SW 1271 (cell line): ENCODE measurements around the gene ZNF841.
"Not testable (repeated sequence)": the region's sequence is repeated elsewhere in the genome, so short reads cannot be mapped to it uniquely, and the experiment has no call there.

Experiments used
- DNase-seq, 2 experiments: peaks; one replicate each; lab custom pipeline; 2025; lab: John Stamatoyannopoulos, UW

Gene ZNF841

DNA sequence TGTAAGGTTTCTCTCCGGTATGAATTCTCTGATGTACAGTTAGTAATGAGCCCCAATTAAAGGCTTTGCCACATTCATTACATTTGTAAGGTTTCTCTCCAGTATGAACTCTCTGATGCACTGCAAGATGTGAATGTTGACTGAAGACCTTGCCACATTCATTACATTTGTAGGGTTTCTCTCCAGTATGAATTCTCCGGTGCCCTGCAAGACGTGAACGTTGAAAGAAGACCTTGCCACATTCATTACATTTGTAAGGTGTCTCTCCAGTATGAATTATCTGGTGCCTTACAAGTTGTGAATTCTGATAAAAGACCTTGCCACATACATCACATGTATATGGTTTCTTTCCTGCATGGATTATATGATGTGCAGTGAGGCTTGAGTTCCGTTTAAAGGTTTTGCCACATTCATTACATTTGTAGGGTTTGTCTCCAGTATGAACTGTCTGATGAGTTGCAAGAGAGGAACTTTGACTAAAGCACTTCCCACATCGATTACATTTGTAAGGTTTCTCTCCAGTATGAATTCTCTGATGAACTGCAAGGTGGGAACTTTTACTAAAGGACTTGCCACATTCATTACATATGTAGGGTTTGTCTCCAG is 29.2 kb downstream of the ZNF841 start:
- DNase-seq = no peak

DNA sequence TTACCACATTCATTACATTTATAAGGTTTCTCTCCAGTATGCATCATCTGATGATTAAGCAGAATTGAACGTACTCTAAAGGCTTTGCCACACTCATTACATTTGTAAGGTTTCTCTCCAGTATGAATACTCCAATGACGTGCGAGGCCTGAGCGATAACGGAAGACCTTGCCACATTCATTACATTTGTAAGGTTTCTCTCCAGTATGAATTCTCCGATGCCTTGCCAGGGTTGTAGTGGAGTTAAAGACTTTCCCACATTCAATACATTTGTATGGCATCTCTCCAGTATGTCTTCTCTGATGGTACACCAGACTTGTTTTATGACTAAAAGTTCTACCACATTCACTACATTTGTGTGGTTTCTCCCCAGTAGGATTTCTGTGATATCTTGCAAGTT is 30.2 kb downstream of the ZNF841 start:
- no peak for DNase-seq

DNA sequence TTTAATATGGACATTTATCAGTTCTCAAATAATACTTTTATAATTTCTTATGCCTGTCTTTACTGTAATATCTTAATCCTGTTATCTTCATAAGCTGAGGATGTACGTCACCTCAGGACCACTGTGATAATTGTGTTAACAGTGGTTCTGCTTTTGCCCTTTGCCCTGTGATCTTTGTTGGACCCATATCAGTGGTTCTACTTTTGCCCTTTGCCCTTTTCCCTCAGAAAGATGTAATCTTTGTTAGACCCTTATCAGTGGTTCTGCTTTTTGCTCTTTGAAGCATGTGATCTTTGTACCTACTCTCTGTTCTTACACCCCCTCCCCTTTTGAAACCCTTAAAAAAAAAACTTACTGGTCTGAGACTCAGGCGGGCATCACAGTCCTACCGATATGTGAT is 39.1 kb downstream of the ZNF841 start:
- DNase-seq = not testable (repeated sequence)

DNA sequence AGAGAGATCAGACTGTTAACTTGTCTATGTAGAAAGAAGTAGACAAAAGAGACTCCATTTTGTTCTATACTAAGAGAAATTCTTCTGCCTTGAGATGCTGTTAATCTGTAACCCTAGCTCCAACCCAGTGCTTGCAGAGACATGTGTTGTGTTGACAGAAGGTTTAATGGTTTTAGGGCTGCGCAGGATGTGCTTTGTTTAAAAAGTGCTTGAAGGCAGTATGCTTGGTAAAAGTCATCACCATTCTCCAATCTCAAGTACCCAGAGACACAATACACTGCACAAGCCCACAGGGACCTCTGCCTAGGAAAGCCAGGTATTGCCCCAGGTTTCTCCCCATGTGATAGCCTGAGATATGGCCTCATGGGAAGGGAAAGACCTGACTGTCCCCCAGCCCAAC is 43.8 kb downstream of the ZNF841 start:
- DNase-seq = not testable (repeated sequence)

DNA sequence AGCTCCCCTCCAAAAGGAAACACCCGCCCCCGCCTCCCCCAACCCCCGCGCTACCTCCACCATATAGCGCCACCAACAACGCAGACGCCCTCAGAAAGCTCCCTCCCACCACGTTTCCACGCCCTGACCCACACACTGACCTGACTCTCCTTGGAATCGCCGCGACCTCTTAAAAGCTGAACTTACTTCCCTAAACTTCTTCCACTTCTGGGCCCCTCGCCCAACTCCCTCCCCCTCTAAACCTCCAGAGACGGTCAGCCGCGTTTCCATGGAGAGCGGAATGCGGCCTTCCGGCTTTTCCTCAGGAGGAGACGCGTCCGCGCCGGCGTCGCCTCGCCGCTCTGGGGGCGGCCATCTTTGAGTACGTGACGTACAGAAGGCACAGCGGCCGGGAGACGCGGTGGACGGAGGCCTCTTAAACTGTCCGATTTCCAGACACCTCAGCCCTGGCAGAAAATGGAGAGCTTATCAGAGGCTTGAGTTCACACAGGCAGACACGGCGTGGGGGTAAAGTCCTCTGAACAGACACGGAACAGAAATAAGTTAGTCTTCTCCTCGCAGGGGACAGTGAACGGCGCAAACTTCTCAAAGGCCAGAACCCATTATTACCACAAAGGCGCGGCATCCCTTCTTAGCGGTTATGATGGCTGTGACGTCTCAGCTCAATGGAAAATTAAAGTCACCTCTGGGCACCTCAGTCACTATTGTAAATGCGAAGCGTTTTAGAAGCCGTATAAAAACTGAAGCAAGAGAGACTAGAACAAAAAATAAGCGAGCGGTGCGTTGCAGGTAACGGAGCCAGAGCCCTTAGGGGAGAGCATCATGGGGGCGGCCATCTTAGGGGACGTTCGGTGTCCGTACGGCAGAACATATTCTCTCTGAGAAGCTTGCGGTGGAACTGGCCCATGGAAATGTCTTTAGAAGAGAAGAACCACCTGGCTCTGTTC is 46.7 kb downstream of the ZNF841 start, which contains the start of gene ZNF432:
Gene ZNF432, minus strand, starts transcription at position 284 of the 947 bp plus-strand sequence. CDS start 1,970 bp downstream, outside the sequence.
- peak in 1 of 2 experiments; percentile 56 for DNase-seq

DNA sequence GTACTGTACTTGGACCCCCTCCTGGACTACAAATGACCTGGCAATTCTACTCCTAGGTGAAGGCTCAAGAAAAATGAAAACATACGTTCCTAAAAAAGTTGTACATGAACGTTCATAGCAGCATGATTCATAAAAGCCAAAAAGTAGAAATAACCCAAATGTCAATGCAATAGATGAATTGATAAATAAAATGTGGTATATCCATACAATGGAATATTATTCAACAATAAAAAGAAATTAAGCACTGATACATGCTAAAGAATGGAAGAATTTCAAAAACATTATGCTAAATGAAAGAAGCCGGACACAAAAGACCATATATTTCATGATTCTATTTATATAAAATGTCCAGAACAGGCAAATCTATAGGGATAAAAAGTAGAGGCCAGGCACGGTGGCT is 56.4 kb downstream of the ZNF841 start:
- DNase-seq = no peak

DNA sequence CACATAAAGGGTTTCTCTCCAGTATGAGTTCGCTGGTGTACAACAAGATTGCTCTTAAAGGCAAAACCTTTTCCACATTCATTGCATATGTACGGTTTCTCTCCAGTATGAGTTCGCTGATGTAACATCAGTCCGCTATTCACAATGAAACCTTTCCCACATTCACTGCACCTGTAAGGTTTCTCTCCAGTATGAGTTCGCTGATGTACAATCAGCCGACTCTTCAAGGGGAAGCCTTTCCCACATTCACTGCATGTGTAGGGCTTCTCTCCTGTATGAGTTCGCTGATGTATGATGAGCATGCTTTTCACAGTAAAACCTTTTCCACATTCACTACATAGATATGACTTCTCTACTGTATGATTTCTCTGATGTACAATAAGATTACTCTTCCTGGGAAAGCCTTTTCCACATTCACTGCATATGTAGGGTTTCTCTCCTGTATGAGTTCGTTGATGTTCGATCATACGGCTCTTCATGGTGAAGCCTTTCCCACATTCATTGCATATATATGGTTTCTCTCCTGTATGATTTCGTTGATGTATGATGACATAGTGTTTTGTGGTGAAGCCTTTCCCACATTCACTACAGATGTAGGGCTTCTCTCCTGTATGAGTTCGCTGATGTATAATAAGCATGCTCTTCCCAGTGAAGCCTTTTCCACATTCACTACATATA is 61.4 kb downstream of the ZNF841 start:
- no peak for DNase-seq

DNA sequence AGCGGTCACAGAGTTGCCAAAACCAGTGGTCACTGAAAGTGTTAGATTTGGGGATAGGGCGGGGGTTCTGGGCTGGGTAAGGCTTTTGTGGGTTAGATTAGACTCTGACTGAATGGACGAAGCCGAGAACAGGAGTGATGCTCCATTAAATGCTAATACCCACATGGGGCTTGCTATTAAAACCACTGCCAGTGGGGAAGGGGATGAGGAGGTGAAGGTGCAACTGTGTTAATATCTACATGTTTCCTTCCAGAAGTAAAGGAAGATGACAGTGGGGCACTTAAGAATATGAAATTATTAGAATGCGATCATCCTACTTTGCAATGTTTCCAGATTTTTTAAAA is 66.8 kb downstream of the ZNF841 start:
- DNase-seq = no peak

DNA sequence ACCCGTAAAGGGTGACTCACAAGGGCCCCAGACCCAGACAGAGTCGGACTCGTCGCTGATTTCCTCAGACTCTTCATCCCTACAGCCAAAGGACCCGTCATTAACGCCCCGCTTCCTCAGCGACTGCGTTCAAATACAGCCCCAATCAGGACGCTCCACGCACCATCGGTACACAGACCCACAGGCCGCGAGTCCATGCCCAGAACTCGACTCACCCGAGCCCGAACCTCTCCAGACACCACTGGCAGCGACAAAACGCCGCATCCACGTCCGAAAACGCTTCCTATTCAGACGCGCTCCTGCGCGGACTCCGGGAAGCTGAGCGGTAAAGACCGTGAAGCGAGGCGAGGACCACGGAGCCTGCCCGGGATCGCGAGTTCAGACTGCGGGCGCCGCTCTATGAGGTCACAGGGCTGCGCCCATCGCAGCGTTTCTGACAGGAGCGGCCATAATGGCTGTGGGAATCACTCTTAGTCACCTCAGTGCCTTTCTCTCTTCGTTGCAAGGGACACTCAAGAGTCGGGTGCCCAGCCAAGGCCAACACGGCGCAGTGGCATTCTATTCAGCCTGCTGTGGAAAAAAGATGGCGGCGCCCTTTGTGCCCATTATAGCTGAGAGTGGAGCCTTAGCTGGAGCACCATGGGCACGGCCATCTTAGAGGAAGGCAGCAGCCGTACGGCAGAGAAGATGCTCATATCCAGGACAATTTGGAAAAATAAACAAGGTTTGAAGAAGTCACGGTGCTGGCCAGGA is 67.4 kb downstream of the ZNF841 start, which contains the start of gene ZNF614:
Gene ZNF614, minus strand, starts transcription at position 353 of the 753 bp plus-strand sequence. CDS start 2,634 bp downstream, outside the sequence.
- peak in 1 of 2 experiments; percentile 35 for DNase-seq

DNA sequence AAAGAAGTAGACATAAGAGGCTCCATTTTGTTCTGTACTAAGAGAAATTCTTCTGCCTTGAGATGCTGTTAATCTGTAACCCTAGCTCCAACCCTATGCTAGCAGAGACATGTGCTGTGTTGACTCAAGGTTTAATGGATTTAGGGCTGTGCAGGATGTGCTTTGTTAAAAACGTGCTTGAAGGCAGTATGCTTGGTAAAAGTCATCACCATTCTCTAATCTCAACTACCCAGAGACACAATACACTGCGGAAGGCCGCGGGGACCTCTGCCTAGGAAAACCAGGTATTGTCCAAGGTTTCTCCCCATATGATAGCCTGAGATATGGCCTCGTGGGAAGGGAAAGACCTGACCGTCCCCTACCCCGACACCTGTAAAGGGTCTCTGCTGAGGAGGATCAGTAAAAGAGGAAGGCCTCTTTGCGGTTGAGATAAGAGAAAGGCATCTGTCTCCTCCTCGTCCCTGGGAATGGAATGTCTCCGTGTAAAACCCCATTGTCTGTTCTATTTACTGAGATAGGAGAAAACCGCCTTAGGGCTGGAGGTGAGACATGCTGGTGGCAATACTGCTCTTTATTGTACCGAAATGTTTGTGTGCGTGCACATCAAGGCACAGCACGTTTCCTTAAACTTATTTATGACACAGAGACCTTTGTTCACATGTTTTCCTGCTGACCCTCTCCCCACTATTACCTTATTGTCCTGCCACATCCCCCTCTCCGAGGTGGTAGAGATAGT is 69.1 kb downstream of the ZNF841 start:
- not testable (repeated sequence) for DNase-seq

DNA sequence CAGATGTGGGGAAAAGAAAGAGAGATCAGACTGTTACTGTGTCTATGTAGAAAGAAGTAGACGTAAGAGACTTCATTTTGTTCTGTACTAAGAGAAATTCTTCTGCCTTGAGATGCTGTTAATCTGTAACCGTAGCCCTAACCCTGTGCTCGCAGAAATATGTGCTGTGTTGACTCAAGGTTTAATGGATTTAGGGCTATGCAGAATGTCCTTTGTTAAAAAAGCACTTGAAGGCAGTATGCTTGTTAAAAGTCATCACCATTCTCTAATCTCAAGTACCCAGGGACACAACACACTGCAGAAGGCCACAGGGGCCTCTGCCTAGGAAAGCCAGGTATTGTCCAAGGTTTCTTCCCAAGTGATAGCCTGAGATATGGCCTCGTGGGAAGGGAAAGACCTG is 71.1 kb downstream of the ZNF841 start:
- not testable (repeated sequence) for DNase-seq

DNA sequence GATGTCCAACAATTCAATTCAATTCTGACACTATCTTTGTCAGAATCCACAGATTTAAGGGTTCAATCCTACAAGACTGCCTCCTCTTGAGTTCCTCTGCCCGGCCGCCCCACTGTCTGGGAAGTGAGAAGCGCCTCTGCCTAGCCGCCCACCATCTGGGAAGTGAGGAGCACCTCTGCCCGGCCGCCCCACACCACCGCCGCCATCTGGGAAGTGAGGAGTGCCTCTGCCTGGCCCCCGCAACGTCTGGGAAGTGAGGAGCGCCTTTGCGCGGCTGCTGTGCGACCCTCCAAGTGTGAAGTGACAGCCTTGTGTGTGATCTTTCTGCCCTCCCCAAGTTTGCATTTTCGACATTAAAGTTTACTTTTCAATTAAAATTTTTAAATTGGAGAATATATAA is 73.4 kb downstream of the ZNF841 start:
- no peak for DNase-seq

DNA sequence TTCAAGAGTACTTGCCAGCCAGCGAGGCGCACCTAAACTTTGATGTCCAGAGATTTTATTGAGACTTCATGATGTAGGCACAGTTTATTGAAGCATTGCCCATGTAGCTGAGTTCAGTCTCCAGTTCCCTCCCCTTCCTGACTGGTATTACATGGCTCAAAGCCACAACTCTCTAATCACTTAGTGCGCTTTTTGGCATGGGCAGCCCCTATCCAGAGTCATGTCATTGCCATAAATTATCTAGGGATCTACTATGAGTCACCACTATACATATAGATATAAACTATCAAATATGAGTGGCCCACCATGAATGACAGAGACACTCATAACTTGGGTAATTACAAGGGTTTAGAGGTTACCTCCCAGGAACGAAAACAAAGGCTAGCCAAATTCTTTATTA is 75.1 kb downstream of the ZNF841 start:
- DNase-seq = no peak
